ENCODE data around the gene AQP3.

The AQP3 gene

GRCh38 chr9:33471361-33471760, 24.0 kb upstream of the AQP3 start:
- Histone ChIP-seq H3K4me1 (ENCODE audit: control insufficient read depth, insufficient read depth, low read length) (no peaks in the 10 kb centered on the region), H3K9ac (ENCODE audit: low read depth, low read length) (no peak overlapping the region), H3K36me3 (ENCODE audit: control insufficient read depth, insufficient read depth, low read length) (peaks cover 51% of the 10 kb centered on the region), H3K27me3 (ENCODE audit: control insufficient read depth, insufficient read depth, low read length) (no peaks in the 10 kb centered on the region), H3K4me3 (ENCODE audit: low read depth, low read length) (no peak overlapping the region), H3K9me3 (ENCODE audit: control insufficient read depth, insufficient read depth, low read length) (no peaks in the 10 kb centered on the region)

GRCh38 chr9:33469891-33470290, 22.5 kb upstream of the AQP3 start:
- Histone ChIP-seq H3K9me3 (ENCODE audit: control insufficient read depth, insufficient read depth, low read length) (no peaks in the 10 kb centered on the region), H3K27me3 (ENCODE audit: control insufficient read depth, insufficient read depth, low read length) (no peaks in the 10 kb centered on the region), H3K9ac (ENCODE audit: low read depth, low read length) (no peak overlapping the region), H3K4me3 (ENCODE audit: low read depth, low read length) (no peak overlapping the region), H3K4me1 (ENCODE audit: control insufficient read depth, insufficient read depth, low read length) (no peaks in the 10 kb centered on the region), H3K36me3 (ENCODE audit: control insufficient read depth, insufficient read depth, low read length) (peaks cover 66% of the 10 kb centered on the region)

GRCh38 chr9:33468797-33469621, 21.6 kb upstream of the AQP3 start:
- peaks cover 75% of the 10 kb centered on the region for H3K36me3 ChIP-seq (ENCODE audit: control insufficient read depth, insufficient read depth, low read length)
- H3K9me3 ChIP-seq (ENCODE audit: control insufficient read depth, insufficient read depth, low read length), result no peaks in the 10 kb centered on the region
- no peak overlapping the region for H3K4me3 ChIP-seq (ENCODE audit: low read depth, low read length)
- no peaks in the 10 kb centered on the region for H3K27me3 ChIP-seq (ENCODE audit: control insufficient read depth, insufficient read depth, low read length)
- no peak overlapping the region for H3K9ac ChIP-seq (ENCODE audit: low read depth, low read length)
- H3K4me1 ChIP-seq (ENCODE audit: control insufficient read depth, insufficient read depth, low read length), result no peaks in the 10 kb centered on the region

- no peaks in the 10 kb centered on the region for H3K27me3 ChIP-seq (ENCODE audit: control insufficient read depth, insufficient read depth, low read length)
- no peaks in the 10 kb centered on the region for H3K9me3 ChIP-seq (ENCODE audit: control insufficient read depth, insufficient read depth, low read length)
- H3K36me3 ChIP-seq (ENCODE audit: control insufficient read depth, insufficient read depth, low read length), result peaks cover 79% of the 10 kb centered on the region
- H3K4me3 ChIP-seq (ENCODE audit: low read depth, low read length), result no peak overlapping the region
- H3K9ac ChIP-seq (ENCODE audit: low read depth, low read length), result no peak overlapping the region
- H3K4me1 ChIP-seq (ENCODE audit: control insufficient read depth, insufficient read depth, low read length), result no peaks in the 10 kb centered on the region
Measured at GRCh38 chr9:33468215-33468730, 20.9 kb upstream of the AQP3 start.

GRCh38 chr9:33467526-33467925, 20.1 kb upstream of the AQP3 start:
- H3K36me3 ChIP-seq (ENCODE audit: control insufficient read depth, insufficient read depth, low read length), result peaks cover 87% of the 10 kb centered on the region
- H3K27me3 ChIP-seq (ENCODE audit: control insufficient read depth, insufficient read depth, low read length), result no peaks in the 10 kb centered on the region
- H3K9ac ChIP-seq (ENCODE audit: low read depth, low read length), result no peak overlapping the region
- no peak overlapping the region for H3K4me3 ChIP-seq (ENCODE audit: low read depth, low read length)
- H3K9me3 ChIP-seq (ENCODE audit: control insufficient read depth, insufficient read depth, low read length), result no peaks in the 10 kb centered on the region
- H3K4me1 ChIP-seq (ENCODE audit: control insufficient read depth, insufficient read depth, low read length), result no peaks in the 10 kb centered on the region

- Histone ChIP-seq H3K4me1 (ENCODE audit: control insufficient read depth, insufficient read depth, low read length) (no peaks in the 10 kb centered on the region), H3K9ac (ENCODE audit: low read depth, low read length) (no peak overlapping the region), H3K9me3 (ENCODE audit: control insufficient read depth, insufficient read depth, low read length) (no peaks in the 10 kb centered on the region), H3K27me3 (ENCODE audit: control insufficient read depth, insufficient read depth, low read length) (no peaks in the 10 kb centered on the region), H3K36me3 (ENCODE audit: control insufficient read depth, insufficient read depth, low read length) (peaks cover 92% of the 10 kb centered on the region), H3K4me3 (ENCODE audit: low read depth, low read length) (no peak overlapping the region)
Measured at GRCh38 chr9:33466565-33467495, 19.4 kb upstream of the AQP3 start.

- H3K4me3 ChIP-seq (ENCODE audit: low read depth, low read length), result no peak overlapping the region
- H3K27me3 ChIP-seq (ENCODE audit: control insufficient read depth, insufficient read depth, low read length), result no peaks in the 10 kb centered on the region
- H3K9me3 ChIP-seq (ENCODE audit: control insufficient read depth, insufficient read depth, low read length), result no peaks in the 10 kb centered on the region
- H3K9ac ChIP-seq (ENCODE audit: low read depth, low read length), result no peak overlapping the region
- H3K4me1 ChIP-seq (ENCODE audit: control insufficient read depth, insufficient read depth, low read length), result no peaks in the 10 kb centered on the region
- peaks cover 90% of the 10 kb centered on the region for H3K36me3 ChIP-seq (ENCODE audit: control insufficient read depth, insufficient read depth, low read length)
Measured at GRCh38 chr9:33465596-33466564, 18.5 kb upstream of the AQP3 start.

GRCh38 chr9:33465096-33465495, 17.7 kb upstream of the AQP3 start:
- Histone ChIP-seq H3K4me1 (ENCODE audit: control insufficient read depth, insufficient read depth, low read length) (no peaks in the 10 kb centered on the region), H3K4me3 (ENCODE audit: low read depth, low read length) (no peak overlapping the region), H3K36me3 (ENCODE audit: control insufficient read depth, insufficient read depth, low read length) (peaks cover 91% of the 10 kb centered on the region), H3K9ac (ENCODE audit: low read depth, low read length) (no peak overlapping the region), H3K27me3 (ENCODE audit: control insufficient read depth, insufficient read depth, low read length) (no peaks in the 10 kb centered on the region), H3K9me3 (ENCODE audit: control insufficient read depth, insufficient read depth, low read length) (no peaks in the 10 kb centered on the region)

GRCh38 chr9:33464045-33464636, 16.7 kb upstream of the AQP3 start:
- Histone ChIP-seq H3K4me3 (ENCODE audit: low read depth, low read length) (no peak overlapping the region), H3K9me3 (ENCODE audit: control insufficient read depth, insufficient read depth, low read length) (no peaks in the 10 kb centered on the region), H3K9ac (ENCODE audit: low read depth, low read length) (no peak overlapping the region), H3K27me3 (ENCODE audit: control insufficient read depth, insufficient read depth, low read length) (no peaks in the 10 kb centered on the region), H3K36me3 (ENCODE audit: control insufficient read depth, insufficient read depth, low read length) (peaks cover 81% of the 10 kb centered on the region), H3K4me1 (ENCODE audit: control insufficient read depth, insufficient read depth, low read length) (no peaks in the 10 kb centered on the region)

- no peaks in the 10 kb centered on the region for H3K9me3 ChIP-seq (ENCODE audit: control insufficient read depth, insufficient read depth, low read length)
- H3K9ac ChIP-seq (ENCODE audit: low read depth, low read length), result no peak overlapping the region
- H3K27me3 ChIP-seq (ENCODE audit: control insufficient read depth, insufficient read depth, low read length), result no peaks in the 10 kb centered on the region
- H3K4me1 ChIP-seq (ENCODE audit: control insufficient read depth, insufficient read depth, low read length), result no peaks in the 10 kb centered on the region
- peaks cover 72% of the 10 kb centered on the region for H3K36me3 ChIP-seq (ENCODE audit: control insufficient read depth, insufficient read depth, low read length)
- no peak overlapping the region for H3K4me3 ChIP-seq (ENCODE audit: low read depth, low read length)
Measured at GRCh38 chr9:33463151-33463550, 15.8 kb upstream of the AQP3 start.

- H3K9ac ChIP-seq (ENCODE audit: low read depth, low read length), result no peak overlapping the region
- peaks cover 55% of the 10 kb centered on the region for H3K36me3 ChIP-seq (ENCODE audit: control insufficient read depth, insufficient read depth, low read length)
- no peak overlapping the region for H3K4me3 ChIP-seq (ENCODE audit: low read depth, low read length)
- no peaks in the 10 kb centered on the region for H3K4me1 ChIP-seq (ENCODE audit: control insufficient read depth, insufficient read depth, low read length)
- H3K9me3 ChIP-seq (ENCODE audit: control insufficient read depth, insufficient read depth, low read length), result no peaks in the 10 kb centered on the region
- H3K27me3 ChIP-seq (ENCODE audit: control insufficient read depth, insufficient read depth, low read length), result no peaks in the 10 kb centered on the region
Measured at GRCh38 chr9:33461492-33461891, 14.1 kb upstream of the AQP3 start.

All from iPS-15b (cell line).